Glomerular visceral epithelial cell (primary cell): Measurements from ENCODE around the gene SMG9.

Experiments used
- DNase-seq: peaks from one replicate; pipeline ENCODE4 v3.0.0-alpha.2; 2016; ENCODE audit errors: extremely low spot score

Gene SMG9

DNA sequence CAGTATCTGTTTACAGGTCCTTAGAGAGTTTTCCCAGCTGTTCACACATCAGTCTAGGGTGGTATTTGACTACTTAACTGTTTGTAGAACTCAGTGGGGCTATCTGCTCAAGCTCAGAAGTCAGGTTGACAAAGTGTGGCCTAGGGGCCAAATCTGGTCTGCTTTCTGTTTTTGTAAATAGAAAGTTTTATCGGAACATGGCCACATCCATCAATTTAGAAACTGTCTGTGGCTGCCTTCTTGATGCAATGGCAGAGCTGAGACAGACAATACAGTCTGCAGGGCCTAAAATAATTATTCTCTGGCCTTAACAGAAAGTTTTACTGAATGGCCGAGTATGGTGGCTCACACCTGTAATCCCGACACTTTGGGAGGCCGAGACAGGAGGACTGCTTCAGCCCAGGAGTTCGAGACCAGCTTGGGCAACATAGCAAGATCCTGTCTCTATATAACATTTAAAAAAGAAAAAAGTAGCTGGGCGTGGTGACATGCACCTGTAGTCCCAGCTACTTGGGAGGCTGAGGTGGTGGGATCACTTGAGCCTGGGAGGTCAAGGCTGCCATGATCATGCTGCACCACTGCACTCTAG, 2.4 kb downstream of the SMG9 start:
- DNase-seq: no peak

DNA sequence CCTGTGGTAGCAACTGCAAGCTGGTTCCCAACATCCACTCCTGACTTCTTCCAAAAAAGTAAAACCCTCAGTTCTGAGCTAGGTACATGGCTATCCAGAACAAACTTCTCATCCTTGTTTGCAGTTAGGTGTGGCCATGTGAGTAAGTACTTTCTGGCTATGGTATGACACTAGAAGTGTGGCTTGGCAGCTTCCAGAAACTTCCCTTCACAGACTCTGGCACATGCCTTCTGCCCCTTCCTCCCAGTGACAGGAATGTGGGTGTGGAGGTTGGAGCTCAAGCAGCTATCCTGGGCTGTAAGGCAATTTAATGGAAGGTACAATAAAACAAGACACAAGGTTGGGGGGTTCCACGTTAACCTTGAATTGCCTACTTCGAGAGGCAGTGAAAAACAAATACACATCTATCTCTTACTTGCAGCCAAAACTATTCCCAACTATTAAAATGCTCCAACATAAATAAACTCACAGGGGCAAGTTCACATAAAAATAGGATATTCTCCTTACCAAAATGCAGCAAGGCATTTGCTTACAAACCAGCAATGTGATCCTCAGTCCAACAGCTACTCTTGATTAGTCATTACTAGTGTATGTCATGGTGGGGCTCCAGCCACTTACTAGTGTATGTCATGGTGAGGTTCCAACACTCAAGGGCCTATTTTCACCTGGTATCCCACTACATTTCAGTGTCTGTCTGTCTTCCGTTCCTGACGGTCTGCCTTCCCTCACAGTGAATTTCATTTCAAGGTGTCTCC, 3.1 kb downstream of the SMG9 start:
- no peak for DNase-seq

DNA sequence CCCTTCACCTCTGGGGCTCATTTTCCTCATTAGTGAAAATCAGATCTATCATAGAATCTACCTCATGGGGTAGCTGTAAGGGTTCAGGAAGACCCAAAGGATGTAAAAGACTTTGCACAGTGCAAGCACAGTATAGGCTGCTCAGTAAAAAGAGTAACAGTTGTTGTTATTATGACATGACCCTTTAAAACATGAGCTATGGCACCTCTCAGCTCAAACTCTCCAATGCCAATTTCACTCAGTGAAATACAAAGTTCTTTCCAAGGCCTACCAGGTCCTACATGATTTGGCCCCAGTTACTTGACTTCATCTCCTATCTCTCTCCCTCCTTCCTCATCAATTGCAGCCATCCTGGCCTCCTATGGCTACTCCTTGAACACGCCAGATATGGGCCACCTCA, 4.9 kb downstream of the SMG9 start:
- no peak for DNase-seq

- DNase-seq: no peak
Observed at GRCh38 chr19:43749152-43749551, 5.6 kb downstream of the SMG9 start.

GRCh38 chr19:43748685-43749084, 6.1 kb downstream of the SMG9 start:
- no peak for DNase-seq

DNA sequence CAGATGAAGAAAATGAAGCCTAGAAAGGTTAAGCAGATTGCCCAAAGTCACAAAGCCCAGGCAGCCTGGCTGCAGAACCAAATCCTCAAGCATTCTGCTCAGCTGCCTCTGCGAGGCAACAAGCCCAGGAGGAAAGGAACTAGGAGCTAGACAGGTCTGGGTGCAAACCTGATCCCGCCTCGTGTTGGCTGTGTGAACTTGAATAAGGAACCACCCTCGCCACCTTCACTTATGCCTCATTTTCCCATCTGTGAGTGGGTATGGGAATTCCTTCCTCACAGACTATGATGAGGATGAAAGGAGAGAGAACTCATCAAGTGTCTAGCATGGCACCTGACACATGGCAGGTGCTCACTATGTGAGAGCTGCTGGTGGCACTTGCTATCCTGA, 6.6 kb downstream of the SMG9 start:
- DNase-seq: no peak

DNA sequence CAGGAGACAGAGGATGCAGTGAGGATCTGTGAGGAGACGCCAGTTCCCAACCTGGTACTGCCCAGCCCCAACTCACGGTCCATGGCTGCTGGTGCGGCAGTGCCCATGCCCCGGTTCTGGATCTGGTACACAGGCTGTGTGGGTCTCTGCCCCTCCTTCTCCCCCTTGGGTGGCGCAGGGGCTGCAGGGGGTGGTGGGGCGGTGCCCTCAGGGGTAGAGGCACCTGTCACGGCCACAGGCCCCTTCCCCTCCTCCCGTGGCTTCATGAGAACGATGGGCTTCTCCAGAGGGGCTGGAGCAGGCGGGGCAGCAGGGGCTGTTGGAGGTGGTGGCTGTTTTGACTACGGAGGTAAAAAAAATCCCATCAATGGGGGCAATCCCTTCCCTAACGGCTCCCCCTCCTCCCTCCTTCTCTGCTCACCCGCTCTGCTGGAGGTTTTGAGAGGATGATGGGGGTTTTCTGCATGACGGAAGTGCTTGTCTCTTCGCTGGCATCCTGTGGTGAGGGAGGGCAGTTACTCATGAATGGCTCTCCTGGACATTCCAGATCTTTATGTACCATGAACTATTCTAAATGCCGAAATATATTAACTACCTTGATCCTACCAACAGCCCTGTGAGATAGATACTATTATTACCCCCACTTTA, 7.1 kb downstream of the SMG9 start:
- DNase-seq: peak; percentile 82

GRCh38 chr19:43743059-43743458, 11.7 kb downstream of the SMG9 start:
- DNase-seq: peak; percentile 74

DNA sequence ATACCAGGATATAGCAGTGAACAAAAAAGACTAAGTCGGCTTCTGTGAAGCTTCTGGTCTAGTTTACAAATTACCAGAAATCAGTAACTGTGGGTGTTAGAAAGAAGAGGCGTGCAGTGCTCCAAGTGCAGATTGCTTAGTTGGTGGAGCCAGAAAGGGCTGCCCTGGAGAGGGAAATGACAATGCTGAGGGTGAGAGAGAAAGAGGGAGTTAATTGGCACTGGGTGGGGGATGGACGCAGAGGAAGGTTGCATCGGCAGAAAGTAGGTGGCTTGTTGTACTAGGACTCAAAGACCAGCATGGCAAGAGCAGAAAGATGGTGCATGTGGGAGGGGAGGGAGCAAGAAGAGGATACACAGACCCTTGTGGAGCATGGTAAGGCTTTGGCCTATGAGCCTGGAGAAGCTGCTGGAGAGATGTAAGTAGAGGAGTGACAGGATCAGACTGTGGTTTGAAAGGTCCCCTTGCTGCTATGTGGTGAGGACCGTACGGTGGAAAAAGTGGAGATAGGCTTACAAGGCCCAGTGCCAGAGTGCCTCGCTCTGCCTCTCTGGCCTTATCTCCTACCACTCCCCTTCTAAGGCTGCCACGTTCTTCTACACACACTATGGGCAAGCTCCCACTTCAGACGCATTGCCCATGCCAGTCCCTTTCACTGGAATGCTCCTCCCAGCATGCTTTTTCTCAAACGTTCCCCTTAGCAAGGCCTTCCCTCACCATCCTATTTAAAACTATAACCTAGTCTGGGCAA, 13.5 kb downstream of the SMG9 start:
- no peak for DNase-seq

GRCh38 chr19:43739439-43740235, 15.1 kb downstream of the SMG9 start:
- DNase-seq: no peak

- DNase-seq: no peak
Observed at GRCh38 chr19:43738780-43739211, 16.0 kb downstream of the SMG9 start.

DNA sequence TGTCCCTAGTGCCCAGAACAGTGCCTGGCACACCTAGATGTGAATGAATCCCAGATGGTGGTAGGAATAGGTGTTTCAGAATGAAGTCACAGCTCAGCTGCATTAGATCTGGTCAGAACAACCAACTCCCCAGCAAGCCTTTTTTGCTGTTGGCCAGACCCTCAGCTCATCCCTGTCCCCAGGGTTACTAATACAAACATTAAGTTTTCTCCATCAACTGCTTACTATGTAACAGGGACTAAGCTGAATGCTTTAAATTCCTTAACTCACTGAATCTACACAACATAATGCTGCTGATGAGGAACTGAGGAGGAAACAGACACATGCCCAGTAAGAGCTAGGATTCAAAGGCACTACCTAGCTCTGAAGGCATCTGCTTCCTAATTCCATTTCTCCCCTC, 18.8 kb downstream of the SMG9 start:
- DNase-seq: no peak

GRCh38 chr19:43735013-43735412, 19.7 kb downstream of the SMG9 start:
- DNase-seq: no peak

DNA sequence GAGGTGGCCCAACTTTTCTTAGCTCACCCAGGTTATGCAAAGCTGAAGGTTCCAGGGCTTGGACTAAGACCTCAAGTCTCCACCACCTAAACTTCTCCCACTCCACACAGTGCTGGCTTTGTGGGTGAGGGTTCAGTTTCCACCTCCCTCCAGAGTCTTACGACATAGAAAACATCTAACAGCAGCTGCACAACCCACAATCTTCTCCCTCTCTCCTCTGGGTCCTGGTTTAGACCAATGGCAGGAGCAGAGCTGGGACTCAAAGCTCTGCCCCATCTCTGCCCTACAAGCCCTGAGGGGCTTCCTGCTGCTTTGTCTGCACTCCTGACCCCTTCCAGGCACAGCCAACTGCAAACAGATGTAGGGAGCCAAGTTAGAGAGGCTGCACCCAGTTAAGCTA, 22.9 kb downstream of the SMG9 start:
- no peak for DNase-seq

- DNase-seq: no peak
Observed at GRCh38 chr19:43731346-43731745, 23.4 kb downstream of the SMG9 start.

- DNase-seq: no peak
Observed at GRCh38 chr19:43729919-43730318, 24.8 kb downstream of the SMG9 start.

- no peak for DNase-seq
Observed at GRCh38 chr19:43727593-43727853, 27.2 kb downstream of the SMG9 start.

DNA sequence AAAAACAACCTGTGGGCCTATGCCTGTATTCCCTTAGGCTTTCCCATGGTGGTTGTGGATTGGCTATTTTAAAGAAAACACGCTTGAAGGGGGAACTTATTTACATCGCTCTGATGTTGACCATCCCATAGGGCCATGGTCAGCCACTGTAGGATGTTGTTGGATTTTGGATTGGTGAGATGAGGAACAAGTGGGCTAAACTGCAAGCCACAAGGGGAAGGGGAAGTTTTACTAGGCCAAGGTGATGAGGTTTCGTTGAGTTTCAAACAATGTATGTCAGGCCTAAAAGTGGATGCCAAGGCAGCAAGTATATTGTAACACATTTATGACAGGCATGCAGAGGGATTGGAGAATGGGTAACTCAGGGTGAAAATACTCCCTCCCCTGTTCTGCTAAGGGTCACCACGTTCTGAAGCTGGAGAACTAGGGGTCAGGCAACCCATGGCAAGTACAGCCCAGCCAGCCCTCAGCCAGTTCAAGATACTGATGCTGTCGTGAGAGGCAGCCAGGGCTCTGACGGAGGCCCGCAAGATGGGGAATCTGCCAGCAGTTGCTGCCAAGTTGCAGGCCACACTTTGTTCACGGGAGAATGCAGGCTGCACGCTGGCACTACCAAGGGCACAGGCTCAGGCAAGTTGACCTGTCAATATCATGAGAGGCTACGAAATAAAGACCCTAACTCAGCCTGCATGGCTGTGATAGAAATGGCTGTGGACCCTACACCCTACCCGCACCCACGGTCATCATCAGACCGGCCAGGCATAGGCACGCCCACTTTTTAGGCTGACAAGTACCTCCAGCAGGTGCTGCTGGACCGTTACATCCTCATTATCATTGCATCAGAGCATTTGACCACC, 27.8 kb downstream of the SMG9 start:
- no peak for DNase-seq

- DNase-seq: no peak
Observed at GRCh38 chr19:43725468-43725867, 29.3 kb downstream of the SMG9 start.

- no peak for DNase-seq
Observed at GRCh38 chr19:43724896-43725295, 29.9 kb downstream of the SMG9 start.

- no peak for DNase-seq
Observed at GRCh38 chr19:43723588-43723987, 31.2 kb downstream of the SMG9 start.
